IMR-90 (cell line): Measurements from ENCODE around the gene RAB4B. TPM values are rescaled to one million over a fixed set of nuclear protein-coding genes. Genes with fewer than 3 reads are reported as not detected.

ENCODE experiments used
- ATAC-seq: fragments of 200-7000 bp; cut with Tn5 transposase; 2 replicates; pipeline ENCODE4 v1.9.1; 2020; ENCODE audit warnings: low read depth, mild to moderate bottlenecking, moderate library complexity
- BruUV-seq: library from RNA; stranded (reverse); fragments of 400-500 nt; replicated peaks from 2 replicates; lab custom pipeline; 2021; lab: Mats Ljungman, UMichigan
- CTCF ChIA-PET: fragments of 300-600 bp; formaldehyde crosslinking; extraction: SDS; loops from one replicate; lab custom pipeline; 2021; ENCODE audit warnings: antibody characterized with exemption; lab: Yijun Ruan, JAX
- POLR2A ChIA-PET: fragments of 300-600 bp; sonication (Branson Sonifier 250); formaldehyde crosslinking; loops from one replicate; lab custom pipeline; 2022; ENCODE audit warnings: antibody characterized with exemption; ENCODE audit not compliant: unreplicated experiment; lab: Charles Lee
- DNase-seq: peaks from one replicate; pipeline ENCODE4 v3.0.0; 2013
- H2AFZ ChIP-seq: replicated peaks from 2 replicates; pipeline ENCODE3; 2013; ENCODE audit warnings: low read length, mild to moderate bottlenecking; ENCODE audit not compliant: poor library complexity
- H2AK5ac ChIP-seq: 2 replicates; pipeline ENCODE4 v1.6.1; 2013; ENCODE audit warnings: low read depth, low read length, inconsistent platforms
- H2AK9ac ChIP-seq: replicated peaks from 2 replicates; pipeline ENCODE3; 2013; ENCODE audit warnings: mild to moderate bottlenecking, low read depth, low read length, moderate library complexity; ENCODE audit not compliant: poor library complexity
- H2BK120ac ChIP-seq: 2 replicates; pipeline ENCODE4 v1.6.1; 2013; ENCODE audit warnings: low read depth, low read length, inconsistent platforms
- H2BK15ac ChIP-seq: 3 replicates; pipeline ENCODE4 v1.6.1; 2013; ENCODE audit warnings: low read depth, low read length, inconsistent platforms
- H2BK20ac ChIP-seq: 2 replicates; pipeline ENCODE4 v1.6.1; 2013; ENCODE audit warnings: low read depth, mild to moderate bottlenecking, inconsistent platforms, low read length, moderate library complexity
- H2BK5ac ChIP-seq: 2 replicates; pipeline ENCODE4 v1.6.1; 2013; ENCODE audit warnings: mild to moderate bottlenecking, low read depth, low read length, inconsistent platforms; ENCODE audit not compliant: poor library complexity, severe bottlenecking
- H3K14ac ChIP-seq: replicated peaks from 2 replicates; pipeline ENCODE4 v1.6.1; 2013; ENCODE audit warnings: low read depth, low read length, inconsistent platforms
- H3K18ac ChIP-seq: 2 replicates; pipeline ENCODE4 v1.6.1; 2013; ENCODE audit warnings: low read depth, low read length, control low read depth
- H3K23ac ChIP-seq: 2 replicates; pipeline ENCODE4 v1.6.1; 2013; ENCODE audit warnings: low read depth, low read length, inconsistent platforms
- H3K27ac ChIP-seq: 2 replicates; pipeline ENCODE4 v1.5.1; 2013; ENCODE audit warnings: mild to moderate bottlenecking, control low read depth, low read length; ENCODE audit not compliant: insufficient read depth
- H3K27me3 ChIP-seq: 2 replicates; pipeline ENCODE4 v1.6.1; 2013; ENCODE audit warnings: low read length; ENCODE audit not compliant: control insufficient read depth, insufficient read depth
- H3K36me3 ChIP-seq: 2 replicates; pipeline ENCODE4 v1.6.1; 2013; ENCODE audit warnings: low read length, mixed read lengths; ENCODE audit not compliant: control insufficient read depth, insufficient read depth
- H3K4ac ChIP-seq: 2 replicates; pipeline ENCODE4 v1.6.1; 2013; ENCODE audit warnings: low read depth, low read length, inconsistent platforms
- H3K4me1 ChIP-seq: 2 replicates; pipeline ENCODE4 v1.6.1; 2013; ENCODE audit warnings: low read length, mixed read lengths; ENCODE audit not compliant: control insufficient read depth, insufficient read depth
- H3K4me2 ChIP-seq: 2 replicates; pipeline ENCODE4 v1.6.1; 2013; ENCODE audit warnings: low read depth, mild to moderate bottlenecking, control low read depth, low read length, moderate library complexity
- H3K4me3 ChIP-seq: 2 replicates; pipeline ENCODE4 v1.5.1; 2013; ENCODE audit warnings: low read depth, mild to moderate bottlenecking, control low read depth, low read length, moderate library complexity; ENCODE audit not compliant: insufficient read depth
- H3K56ac ChIP-seq: 2 replicates; pipeline ENCODE4 v1.6.1; 2013; ENCODE audit warnings: low read length, inconsistent platforms; ENCODE audit not compliant: insufficient read depth; ENCODE audit errors: extremely low read depth
- H3K79me1 ChIP-seq, 2 experiments: 2 replicates each; pipeline ENCODE4 v1.6.1; 2013; ENCODE audit warnings: low read length in 2 of 2, inconsistent platforms in 1 of 2, low read depth in 1 of 2
- H3K9ac ChIP-seq: 2 replicates; pipeline ENCODE4 v1.6.1; 2013; ENCODE audit warnings: low read depth, low read length, control low read depth
- H3K9me1 ChIP-seq: 2 replicates; pipeline ENCODE4 v1.6.1; 2013; ENCODE audit warnings: low read length, inconsistent platforms; ENCODE audit not compliant: insufficient read depth
- H3K9me3 ChIP-seq: 2 replicates; pipeline ENCODE4 v1.6.1; 2013; ENCODE audit warnings: low read length; ENCODE audit not compliant: control insufficient read depth, insufficient read depth
- H4K20me1 ChIP-seq: 2 replicates; pipeline ENCODE4 v1.6.1; 2013; ENCODE audit warnings: low read length, inconsistent platforms; ENCODE audit not compliant: insufficient read depth
- H4K5ac ChIP-seq: 2 replicates; pipeline ENCODE4 v1.6.1; 2013; ENCODE audit warnings: mild to moderate bottlenecking, low read depth, low read length, control low read depth
- H4K8ac ChIP-seq, 2 experiments: 2 replicates each; pipeline ENCODE4 v1.6.1; 2013; ENCODE audit warnings: low read depth in 2 of 2, low read length in 2 of 2, control low read depth in 1 of 2, inconsistent platforms in 1 of 2
- H4K91ac ChIP-seq: 2 replicates; pipeline ENCODE4 v1.6.1; 2013; ENCODE audit warnings: low read depth, low read length, inconsistent platforms; ENCODE audit not compliant: insufficient read depth
- MAFK ChIP-seq: IDR thresholded peaks from 2 replicates; pipeline ENCODE4 v1.6.1; 2012; ENCODE audit warnings: low read depth, low read length, improper control_type of control experiment
- MAZ ChIP-seq: IDR thresholded peaks from 2 replicates; pipeline ENCODE4 v1.6.1; 2012; ENCODE audit warnings: low read depth, mild to moderate bottlenecking, low read length, improper control_type of control experiment, moderate library complexity, borderline replicate concordance
- RCOR1 ChIP-seq: IDR thresholded peaks from 2 replicates; pipeline ENCODE4 v1.6.1; 2012; ENCODE audit warnings: mild to moderate bottlenecking, low read length, improper control_type of control experiment; ENCODE audit not compliant: insufficient replicate concordance
- SMC3 ChIP-seq: fragments of 150-350 bp; IDR thresholded peaks from 2 replicates; pipeline ENCODE4 v1.6.1; 2016; ENCODE audit warnings: low read depth, mild to moderate bottlenecking, antibody characterized with exemption, low read length, moderate library complexity
- WGBS, 2 experiments: methylation state at CpG; one replicate each; pipeline versions ENCODE4 v1.1.5 to v1.1.7; 2013; ENCODE audit warnings: missing lambda C conversion rate in 2 of 2; ENCODE audit not compliant: insufficient read length in 1 of 2; ENCODE audit errors: extremely low coverage in 2 of 2; 5-methylcytosine and 5-hydroxymethylcytosine counted together
- dilution Hi-C: fragments of 300-500 bp; cut with HindIII; formaldehyde crosslinking; loops from one replicate; pipeline ENCODE4 v1.14.3; 2018; ENCODE audit warnings: low sequenced_read_pairs; ENCODE audit not compliant: unreplicated experiment
- in situ Hi-C: fragments of 300-500 bp; cut with MboI; formaldehyde crosslinking; loops from 3 replicates; pipeline ENCODE4 v1.14.3; 2019; ENCODE audit warnings: low sequenced_read_pairs, inconsistent platforms, mixed read lengths
- intact Hi-C: fragments of 100-400 bp; cut with micrococcal nuclease; formaldehyde crosslinking; loops from 2 replicates; pipeline ENCODE4 v1.10.0; 2022
- polyA plus RNA-seq, 3 experiments: library from polyadenylated mRNA; depleted of rRNA; stranded (reverse); fragments of >200 nt; gene quantifications; 2 replicates each; pipeline ENCODE4 v1.2.3, GENCODE V29; 2012; ENCODE audit warnings: low replicate concordance in 1 of 3
- total RNA-seq: library from RNA; depleted of rRNA; stranded (reverse); fragments of >200 nt; gene quantifications from 2 replicates; pipeline ENCODE4 v1.2.3, GENCODE V29; 2012

Gene RAB4B
- total and polyA plus RNA-seq, 2 of the 4 experiments (the other 2 are of a cell fraction), result 7.9 to 21.4 TPM

GRCh38 chr19:40752257-40752781 is 25.7 kb upstream of the RAB4B start:
- Histone ChIP-seq H4K91ac (no peak overlapping the region), H2AK9ac (peak overlapping the region; percentile 22), H3K4ac (no peak overlapping the region), H3K36me3 (peaks cover 20% of the 10 kb centered on the region), H2AK5ac (peak overlapping the region; percentile 60), H3K27me3 (no peaks in the 10 kb centered on the region), H3K23ac (0 out of 2 replicates have a peak overlapping the region, but pooled peaks have one; percentile 28), H3K18ac (no peak overlapping the region), H3K4me2 (peak overlapping the region; percentile 99), H4K5ac (no peak overlapping the region), H3K9ac (no peak overlapping the region), H2AFZ (no peak overlapping the region), H3K9me3 (no peaks in the 10 kb centered on the region), H2BK120ac (no peak overlapping the region), H3K56ac (no peak overlapping the region), H4K8ac (peak overlapping the region in 1 of 2 experiments; percentile 43; a peak in 1 of 4 replicates), H3K27ac (no peak overlapping the region; the same call in 1 of the 2 replicates), H2BK20ac (no peak overlapping the region), H3K4me1 (peaks cover 9% of the 10 kb centered on the region), H4K20me1 (peaks cover 33% of the 10 kb centered on the region), H3K4me3 (no peak overlapping the region; the same call in 1 of the 2 replicates), H3K9me1 (peaks cover 15% of the 10 kb centered on the region; the same call in 1 of the 2 replicates), H3K79me1 (peaks cover 29 to 56% of the 10 kb centered on the region in 2 experiments), H2BK5ac (no peak overlapping the region), H2BK15ac (no peak overlapping the region), H3K14ac (no peak overlapping the region)
- intact Hi-C loops, result loop anchor here (5.0 kb wide), 1 partner anchor 45 kb away; the partner anchor contains the start of gene EGLN2
- POLR2A ChIA-PET, result interaction anchor here (0.6 kb wide), 1 partner anchor 30 kb away, joined by 3 read pairs; no protein-coding TSS in a partner anchor
- WGBS, 2 experiments, result 68% methylated on average over 5 of the region's 12 CpGs; no CpG with 5 or more reads in 1 of the 2 experiments
- DNase-seq (no peak), ATAC-seq (no peak)
- TF ChIP-seq RCOR1, result no peak
- no peak for TF ChIP-seq MAFK
- no peak for TF ChIP-seq MAZ
- no peak for TF ChIP-seq SMC3
- dilution Hi-C loops, result no loop called here
- in situ Hi-C loops, result no loop called here
- BruUV-seq, result no TSS peak
- CTCF ChIA-PET, result interaction anchor here (0.7 kb wide), 1 partner anchor 19 kb away, joined by 3 read pairs; no protein-coding TSS in a partner anchor
